HG02943 (cell line): ENCODE results near the gene ATOSB.

ENCODE experiments used
- ATAC-seq: cut with Tn5 transposase; IDR thresholded peaks from one replicate; pipeline ENCODE4 v1.9.1; 2021; ENCODE audit warnings: mild to moderate bottlenecking, low read depth, moderate library complexity; ENCODE audit not compliant: unreplicated experiment

The ATOSB gene

GRCh38 chr9:35091536-35091935 lies 24.1 kb downstream of the ATOSB start:
- ATAC-seq = no peak

DNA sequence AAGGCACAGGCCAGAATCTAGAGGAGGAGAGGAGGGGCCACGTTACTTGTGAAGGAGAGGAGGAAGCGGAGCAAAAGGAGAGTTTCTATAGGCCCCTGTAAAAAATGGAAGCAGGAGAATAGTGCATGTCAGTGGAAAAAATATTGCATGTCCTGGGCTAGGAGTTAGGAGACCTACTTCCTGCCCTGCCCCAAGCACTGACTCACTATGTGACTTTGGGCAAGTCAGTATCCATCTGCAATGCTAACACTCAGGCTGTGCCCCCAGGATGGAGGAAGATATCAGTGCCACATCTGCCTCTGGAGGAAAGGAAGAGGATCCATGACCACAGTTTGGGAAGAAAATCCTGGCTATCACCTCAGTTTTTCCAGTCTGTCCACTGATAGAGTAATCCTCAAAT lies 26.2 kb downstream of the ATOSB start:
- ATAC-seq = no peak

GRCh38 chr9:35085078-35085477 lies 30.6 kb downstream of the ATOSB start:
- no peak for ATAC-seq

DNA sequence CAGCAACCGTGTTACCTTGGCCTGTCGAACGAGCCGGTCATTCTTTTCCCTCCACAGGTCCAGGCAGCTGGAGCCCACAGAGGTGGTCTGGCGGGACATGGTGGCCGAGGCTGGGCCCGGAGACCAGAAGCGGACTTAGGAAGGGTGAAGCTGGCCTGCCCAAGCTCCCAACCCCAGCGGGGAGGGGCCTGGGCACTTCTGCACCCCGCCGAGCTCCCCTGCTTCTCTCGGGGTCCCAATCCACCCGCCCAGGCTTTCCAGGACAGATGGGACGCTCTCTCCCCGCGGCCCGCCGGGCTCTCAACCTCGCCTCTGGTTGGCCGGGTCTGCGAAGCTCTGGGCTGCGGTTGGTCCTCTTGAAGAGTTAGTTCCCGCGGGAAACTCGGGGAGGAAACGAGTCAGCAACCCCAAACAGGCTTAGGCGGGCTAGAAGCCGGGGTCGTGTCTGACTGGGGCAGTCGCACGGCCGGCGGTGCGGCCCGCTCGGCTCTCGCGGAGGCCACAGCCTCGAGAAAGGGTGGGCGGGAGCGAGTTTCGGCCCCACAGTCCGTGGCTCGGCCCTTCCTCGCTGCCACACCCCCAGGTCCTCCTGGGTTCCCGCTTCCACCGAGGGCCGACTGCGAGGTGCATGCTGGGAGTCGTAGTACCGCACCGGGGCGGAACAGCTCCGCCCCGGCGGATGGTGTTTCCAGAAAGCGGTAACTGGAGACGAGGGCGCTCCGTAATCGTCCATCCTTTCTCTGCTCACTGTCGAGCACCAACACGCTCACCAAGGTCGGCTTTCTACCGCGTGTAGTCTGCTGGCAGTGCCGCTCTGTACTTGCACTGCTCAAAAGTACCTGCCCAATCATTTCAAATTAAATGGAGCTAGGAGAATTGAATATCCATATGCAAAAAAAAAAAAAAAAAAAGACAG lies 36.0 kb downstream of the ATOSB start, which contains the start of gene FANCG:
FANCG (minus strand) TSS at position 517 of the 916 bp plus-strand sequence; CDS start at position 99, 418 bp downstream.
- ATAC-seq = peak; percentile 85

DNA sequence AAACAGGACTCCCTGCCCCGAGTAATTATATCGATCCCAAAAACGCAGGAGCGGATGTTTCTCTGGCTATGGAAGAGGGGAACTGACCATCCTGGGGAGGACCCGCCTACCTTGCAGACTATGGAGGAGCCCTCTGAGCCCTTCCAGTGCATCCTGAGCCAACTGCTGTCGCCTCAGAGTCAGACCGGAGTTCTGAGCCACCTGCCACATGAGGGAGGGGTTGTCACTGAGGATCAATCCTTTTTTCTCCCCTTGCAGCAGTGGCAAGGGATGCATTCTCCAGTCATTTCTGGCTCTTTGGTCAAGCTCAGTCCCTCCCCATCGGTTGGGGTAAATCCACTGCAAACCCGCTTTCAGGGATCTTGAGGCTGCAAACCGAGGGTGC lies 36.6 kb downstream of the ATOSB start:
- ATAC-seq = no peak

DNA sequence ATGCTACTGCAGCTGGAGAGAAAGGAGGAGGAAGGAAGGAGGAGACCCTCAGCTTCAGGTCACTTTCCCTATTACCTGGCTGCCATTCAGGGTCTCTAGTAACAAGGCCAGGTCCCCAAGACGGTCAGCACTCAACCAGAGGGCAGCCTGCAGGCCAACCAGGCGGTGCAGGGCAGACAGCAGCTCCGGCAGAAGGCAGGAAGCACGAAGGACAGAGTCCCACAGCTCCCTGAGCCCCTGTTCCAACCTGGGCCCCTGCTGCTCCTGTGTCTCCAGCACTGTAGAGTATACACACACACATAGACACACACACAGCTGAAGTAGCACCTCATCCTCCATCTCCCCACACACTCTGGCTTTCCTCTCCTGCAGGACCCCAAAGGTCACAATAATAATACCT lies 37.6 kb downstream of the ATOSB start:
- no peak for ATAC-seq

GRCh38 chr9:35076848-35077247 lies 38.8 kb downstream of the ATOSB start:
- ATAC-seq = no peak

DNA sequence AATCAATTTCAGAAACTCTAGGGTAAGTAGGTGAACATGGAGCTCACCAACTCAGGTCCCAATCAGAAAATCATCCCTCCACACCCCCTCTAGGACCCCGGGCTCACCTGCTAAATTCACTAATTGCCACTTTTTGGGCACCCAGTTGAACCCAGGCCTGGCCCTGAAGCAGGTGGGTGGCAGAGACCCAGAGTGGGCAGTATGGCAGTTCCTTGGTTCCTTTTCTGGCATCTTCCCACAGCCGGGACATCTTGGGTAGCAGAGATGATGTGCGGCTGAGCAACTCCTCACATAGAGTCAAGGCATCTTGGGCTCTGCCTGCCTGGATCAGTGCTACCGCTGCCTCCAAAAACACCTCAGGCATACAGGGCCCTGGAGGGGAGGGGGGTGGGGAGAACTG lies 40.3 kb downstream of the ATOSB start:
- ATAC-seq = no peak

GRCh38 chr9:35074791-35075190 lies 40.9 kb downstream of the ATOSB start:
- no peak for ATAC-seq

GRCh38 chr9:35074141-35074540 lies 41.5 kb downstream of the ATOSB start:
- ATAC-seq = no peak

DNA sequence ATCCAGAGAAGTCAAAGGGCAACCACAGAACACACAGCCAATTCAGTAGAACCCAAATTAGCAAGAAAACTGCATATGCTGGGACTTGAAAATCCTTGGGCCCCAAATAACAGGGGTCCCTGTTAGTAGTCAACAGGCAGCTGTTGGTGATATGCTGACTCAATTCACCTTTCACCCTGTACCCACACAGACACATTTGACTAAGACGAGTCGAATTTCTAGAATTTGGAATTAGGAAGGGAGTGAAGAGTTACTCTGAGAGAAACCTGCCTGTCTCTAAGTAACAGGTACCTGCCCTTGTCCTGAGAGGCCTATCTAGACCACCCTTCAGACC lies 42.4 kb downstream of the ATOSB start:
- ATAC-seq = no peak

GRCh38 chr9:35072461-35073278 lies 43.0 kb downstream of the ATOSB start, which contains the start of gene VCP:
TSS of gene VCP (minus strand) at chr9:35072625. CDS start at chr9:35072353, 272 bp downstream.
- peak; percentile 93 for ATAC-seq

- peak; percentile 54 for ATAC-seq
Observed at GRCh38 chr9:35071814-35072460, 43.7 kb downstream of the ATOSB start.

- ATAC-seq = no peak
Observed at GRCh38 chr9:35070823-35071813, 44.5 kb downstream of the ATOSB start.

DNA sequence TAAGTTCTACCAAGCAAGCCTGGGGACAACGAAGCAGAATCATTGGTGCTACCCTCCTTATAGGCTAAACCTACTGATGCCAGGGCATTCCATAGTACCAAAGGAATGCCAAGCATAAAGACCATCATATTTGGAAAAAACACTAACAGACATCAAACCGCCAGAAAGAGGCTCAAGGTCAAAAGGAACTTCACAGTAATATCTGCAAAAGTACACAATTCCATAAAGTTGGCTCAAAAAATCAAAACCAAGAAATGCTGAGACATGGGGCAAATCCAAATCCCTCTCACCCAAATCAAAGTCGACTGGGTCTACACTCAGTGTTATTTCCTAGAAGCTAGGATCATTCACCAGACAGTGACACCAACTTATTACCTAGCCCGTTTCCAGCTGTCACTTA lies 46.6 kb downstream of the ATOSB start:
- ATAC-seq = no peak

DNA sequence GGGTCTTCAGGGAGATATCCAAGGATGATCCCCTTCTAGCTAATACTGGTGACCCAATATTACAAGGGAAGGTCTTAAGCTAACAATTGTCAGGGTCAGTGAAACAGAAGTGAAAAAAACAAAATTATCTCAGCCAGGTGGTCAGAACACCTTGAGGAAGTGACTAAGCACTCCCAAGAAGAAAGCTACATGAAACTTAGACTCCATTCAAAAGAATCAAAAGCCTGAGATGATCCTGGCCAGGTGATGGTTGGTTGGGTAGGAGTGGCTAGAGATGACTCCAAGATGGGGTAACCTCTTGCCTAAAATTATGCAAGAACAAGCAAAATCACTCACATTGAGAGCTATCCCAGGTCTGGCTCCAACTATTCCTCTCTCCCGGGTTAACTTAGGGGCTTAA lies 48.6 kb downstream of the ATOSB start:
- no peak for ATAC-seq

GRCh38 chr9:35060548-35061207 lies 55.0 kb downstream of the ATOSB start:
- no peak for ATAC-seq

GRCh38 chr9:35059438-35059837 lies 56.2 kb downstream of the ATOSB start:
- ATAC-seq = no peak

- no peak for ATAC-seq
Observed at GRCh38 chr9:35057271-35057620, 58.4 kb downstream of the ATOSB start.
